K562 (cell line): ENCODE results near the gene EML2. TPM values are rescaled to one million over a fixed set of nuclear protein-coding genes. Genes with fewer than 3 reads are reported as not detected.

ENCODE experiments used
- ATAC-seq: fragments of 200-7000 bp; cut with Tn5 transposase; 3 replicates; pipeline ENCODE4 v1.9.1; 2020; ENCODE audit warnings: moderate library complexity
- BruUV-seq: library from RNA; stranded (reverse); fragments of 400-500 nt; replicated peaks from 2 replicates; lab custom pipeline; 2021; lab: Mats Ljungman, UMichigan
- CTCF ChIA-PET: fragments of 300-600 bp; formaldehyde crosslinking; extraction: SDS; loops from one replicate; lab custom pipeline; 2021; ENCODE audit warnings: low intra/inter-chr PET ratio; lab: Yijun Ruan, JAX
- POLR2A ChIA-PET: fragments of 300-600, 350-650 bp; sonication (Branson Sonifier 250); formaldehyde crosslinking; extraction: SDS; loops from one replicate; lab custom pipeline; 2021; ENCODE audit warnings: antibody characterized with exemption, inconsistent platforms; lab: Yijun Ruan, JAX
- DNase-seq, 4 experiments: peaks; one replicate each; pipeline versions ENCODE4 v3.0.0 to v3.0.0-alpha.2; 2011 to 2018; ENCODE audit warnings: low spot score in 3 of 4, mixed read lengths in 3 of 4; ENCODE audit errors: extremely low read depth in 1 of 4
- FAIRE-seq: peaks from 2 replicates; lab custom pipeline; 2011; peaks lifted over from hg19 to GRCh38; lab: Jason Lieb, UNC
- H2AFZ ChIP-seq: 2 replicates; pipeline ENCODE4 v1.6.0; 2011; ENCODE audit warnings: low read depth, low read length, control low read depth, inconsistent platforms
- H3K27ac ChIP-seq: fragments of 200-600 bp; 3 replicates; pipeline ENCODE4 v1.8.0; 2011; ENCODE audit warnings: low read depth, mild to moderate bottlenecking, control low read depth, inconsistent platforms, low read length, moderate library complexity, mixed read lengths; ENCODE audit errors: extremely low read depth
- H3K27me3 ChIP-seq, 2 experiments: fragments of 300-600 bp in 1 of 2; 2 replicates in 1 of 2; 3 replicates in 1 of 2; pipeline versions ENCODE4 v1.6.0 to v1.8.0; 2011; ENCODE audit warnings: inconsistent platforms in 2 of 2, low read length in 2 of 2, mild to moderate bottlenecking in 1 of 2, mixed read lengths in 1 of 2, moderate library complexity in 1 of 2; ENCODE audit not compliant: control insufficient read depth in 2 of 2, insufficient read depth in 2 of 2
- H3K36me3 ChIP-seq: fragments of 300-600 bp; 3 replicates; pipeline ENCODE4 v1.8.0; 2011; ENCODE audit warnings: mild to moderate bottlenecking, low read length, inconsistent platforms; ENCODE audit not compliant: control insufficient read depth, insufficient read depth
- H3K4me1 ChIP-seq, 2 experiments: fragments of 200-600 bp in 1 of 2; replicated peaks in 1 of 2; 2 replicates in 1 of 2; 3 replicates in 1 of 2; pipeline versions ENCODE4 v1.5.1 to v1.8.0; 2011; ENCODE audit warnings: inconsistent platforms in 2 of 2, low read length in 2 of 2, mild to moderate bottlenecking in 1 of 2, mixed read lengths in 1 of 2, moderate library complexity in 1 of 2; ENCODE audit not compliant: control insufficient read depth in 2 of 2, insufficient read depth in 2 of 2
- H3K4me2 ChIP-seq: 2 replicates; pipeline ENCODE4 v1.6.1; 2011; ENCODE audit warnings: low read length, control low read depth, inconsistent platforms, mixed read lengths; ENCODE audit not compliant: insufficient read depth
- H3K4me3 ChIP-seq: fragments of 200-600 bp; sonication (generic), shearing (Covaris generic); 2 replicates; pipeline ENCODE4 v1.5.1; 2016; ENCODE audit warnings: control low read depth, inconsistent platforms
- H3K79me2 ChIP-seq: fragments of 200-600 bp; 3 replicates; pipeline ENCODE4 v1.8.0; 2011; ENCODE audit warnings: low read length, inconsistent platforms; ENCODE audit not compliant: control insufficient read depth, insufficient read depth
- H3K9ac ChIP-seq, 2 experiments: 2 replicates each; pipeline versions ENCODE4 v1.6.0 to v1.6.1; 2011; ENCODE audit warnings: low read depth in 2 of 2, low read length in 2 of 2, control low read depth in 1 of 2, inconsistent platforms in 1 of 2, mild to moderate bottlenecking in 1 of 2, mixed read lengths in 1 of 2; ENCODE audit not compliant: insufficient read depth in 1 of 2
- H3K9me1 ChIP-seq: one replicate; pipeline ENCODE4 v1.6.0; 2011; ENCODE audit warnings: inconsistent platforms, mild to moderate bottlenecking, low read length, moderate library complexity; ENCODE audit not compliant: control insufficient read depth, insufficient read depth
- H3K9me3 ChIP-seq: replicated peaks from 2 replicates; pipeline ENCODE4 v1.5.1; 2011; ENCODE audit warnings: low read depth, low read length, inconsistent platforms; ENCODE audit not compliant: control insufficient read depth, insufficient read depth
- H4K20me1 ChIP-seq: replicated peaks from 2 replicates; pipeline ENCODE4 v1.6.1; 2011; ENCODE audit warnings: low read length, inconsistent platforms, mixed read lengths; ENCODE audit not compliant: control insufficient read depth, insufficient read depth
- CBX2 ChIP-seq: fragments of 200-600 bp; sonication (generic); IDR thresholded peaks from one replicate; pipeline ENCODE4 v1.6.1; 2012; ENCODE audit warnings: mild to moderate bottlenecking, low read length, inconsistent platforms; ENCODE audit not compliant: insufficient read depth, poor library complexity, severe bottlenecking
- DIDO1 ChIP-seq: fragments of 450-650 bp; IDR thresholded peaks from 2 replicates; pipeline ENCODE4 v1.6.1; 2016; ENCODE audit warnings: low read depth, missing biosample characterization, missing genetic modification characterization
- EWSR1 ChIP-seq: fragments of 450-650 bp; IDR thresholded peaks from 2 replicates; pipeline ENCODE4 v1.6.1; 2018; ENCODE audit warnings: borderline replicate concordance, mild to moderate bottlenecking, low read depth, moderate library complexity; ENCODE audit not compliant: partially characterized antibody
- MAFK ChIP-seq: IDR thresholded peaks from 2 replicates; pipeline ENCODE4 v1.6.1; 2011; ENCODE audit warnings: low read length, improper control_type of control experiment
- POLR3G ChIP-seq: IDR thresholded peaks from 2 replicates; pipeline ENCODE4 v1.6.1; 2011; ENCODE audit not compliant: insufficient read length, insufficient replicate concordance; ENCODE audit errors: extremely low read depth
- SNIP1 ChIP-seq: fragments of 450-650 bp; IDR thresholded peaks from 2 replicates; pipeline ENCODE4 v1.7.1; 2017; ENCODE audit warnings: low read depth, mild to moderate bottlenecking
- ZFX ChIP-seq: sonication (generic); formaldehyde crosslinking; IDR thresholded peaks from 2 replicates; pipeline ENCODE4 v1.8.0; 2022; ENCODE audit warnings: mild to moderate bottlenecking, missing genetic modification reagents, moderate library complexity
- ZZZ3 ChIP-seq: fragments of 450-650 bp; IDR thresholded peaks from 2 replicates; pipeline ENCODE4 v1.6.1; 2016; ENCODE audit warnings: antibody characterized with exemption, mild to moderate bottlenecking, moderate library complexity
- WGBS: fragments of 100-300 bp; shearing (Covaris generic); methylation state at CpG from one replicate; pipeline ENCODE4 v1.1.6; 2016; ENCODE audit warnings: low coverage, mixed read lengths; ENCODE audit not compliant: insufficient coverage; ENCODE audit errors: missing lambda C conversion rate; 5-methylcytosine and 5-hydroxymethylcytosine counted together
- in situ Hi-C: fragments of 300-500 bp; cut with MboI; formaldehyde crosslinking; loops from 4 replicates; pipeline ENCODE4 v1.15.0; 2018; ENCODE audit warnings: inconsistent platforms, mixed read lengths
- intact Hi-C: fragments of 100-400 bp; cut with micrococcal nuclease; formaldehyde crosslinking; loops from 2 replicates; pipeline ENCODE4 v1.14.2; 2022
- polyA plus RNA-seq, 8 experiments: library from polyadenylated mRNA; depleted of rRNA in 4 of 8; stranded (reverse) in 5 of 8; unstranded in 3 of 8; fragments of >200 nt; fragmentation: Nextera tagmentation in 2 of 8; fragmentation: Illumina TruSeq in 1 of 8; extraction: Ambion mirVana in 2 of 8; extraction: Trizol in 1 of 8; gene quantifications; 2 replicates each; pipeline versions ENCODE4 v1.2.1 to v1.2.3, GENCODE V29; 2011 to 2014; ENCODE audit warnings: inconsistent platforms in 1 of 8, missing spikeins in 1 of 8
- total RNA-seq, 7 experiments: library from RNA; depleted of rRNA in 6 of 7; stranded (reverse); fragments of >200 nt in 6 of 7; fragmentation: Illumina TruSeq in 2 of 7; extraction: Trizol in 2 of 7; gene quantifications; 2 replicates each; pipeline versions ENCODE4 v1.2.1 to v1.2.3, GENCODE V29; 2011 to 2021; ENCODE audit warnings: low replicate concordance in 1 of 7
- TF ChIP-seq, protein P1 (sequence below): sonication (generic); formaldehyde crosslinking; IDR thresholded peaks from 2 replicates; pipeline ENCODE4 v1.8.0; 2022; ENCODE audit warnings: missing genetic modification reagents, mild to moderate bottlenecking, borderline replicate concordance

EML2 gene
- total and polyA plus RNA-seq, 9 of the 15 experiments (the other 6 are each of a cell fraction or from before 2014, with no cell fraction given): 2.6 to 69.6 (median 24.8) TPM

DNA sequence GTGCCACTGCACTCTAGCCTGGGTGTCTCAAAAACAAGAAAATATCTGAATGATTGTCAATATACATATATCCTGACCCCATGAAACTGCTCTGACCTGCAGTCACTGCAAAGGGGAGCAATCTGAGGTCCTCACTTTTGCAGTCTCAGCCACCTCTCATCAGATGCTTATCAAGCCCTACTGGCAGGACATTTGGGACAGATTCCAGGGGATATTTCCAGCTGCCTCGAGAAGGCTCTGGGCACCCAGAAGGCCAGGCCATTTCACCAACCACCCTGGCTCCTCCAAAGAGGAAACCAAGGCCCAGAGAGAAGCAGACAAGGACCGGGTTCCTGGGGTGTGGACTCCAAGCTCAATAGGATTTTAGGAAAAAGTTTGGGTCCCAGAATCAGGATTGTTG, 2.3 kb downstream of the EML2 start:
- Histone ChIP-seq H3K9me1 (no peaks in the 10 kb centered on the region), H3K27ac (no peak overlapping the region), H3K36me3 (peaks cover 7% of the 10 kb centered on the region; the same call in 1 of the 3 replicates), H3K4me3 (no peak overlapping the region), H3K9me3 (no peaks in the 10 kb centered on the region), H3K27me3 (no peaks in the 10 kb centered on the region; a peak in 1 of 5 replicates), H3K79me2 (peaks cover 17% of the 10 kb centered on the region), H4K20me1 (no peaks in the 10 kb centered on the region; the same call in 1 of the 2 replicates), H2AFZ (no peak overlapping the region), H3K9ac (peak overlapping the region in 1 of 2 experiments; percentile 24; a peak in 1 of 4 replicates), H3K4me1 (peaks cover 29 to 60% of the 10 kb centered on the region in 2 experiments), H3K4me2 (no peak overlapping the region)
- no peak for TF ChIP-seq CBX2
- TF ChIP-seq SNIP1: no peak
- no peak for TF ChIP-seq ZZZ3
- TF ChIP-seq, protein P1, sequence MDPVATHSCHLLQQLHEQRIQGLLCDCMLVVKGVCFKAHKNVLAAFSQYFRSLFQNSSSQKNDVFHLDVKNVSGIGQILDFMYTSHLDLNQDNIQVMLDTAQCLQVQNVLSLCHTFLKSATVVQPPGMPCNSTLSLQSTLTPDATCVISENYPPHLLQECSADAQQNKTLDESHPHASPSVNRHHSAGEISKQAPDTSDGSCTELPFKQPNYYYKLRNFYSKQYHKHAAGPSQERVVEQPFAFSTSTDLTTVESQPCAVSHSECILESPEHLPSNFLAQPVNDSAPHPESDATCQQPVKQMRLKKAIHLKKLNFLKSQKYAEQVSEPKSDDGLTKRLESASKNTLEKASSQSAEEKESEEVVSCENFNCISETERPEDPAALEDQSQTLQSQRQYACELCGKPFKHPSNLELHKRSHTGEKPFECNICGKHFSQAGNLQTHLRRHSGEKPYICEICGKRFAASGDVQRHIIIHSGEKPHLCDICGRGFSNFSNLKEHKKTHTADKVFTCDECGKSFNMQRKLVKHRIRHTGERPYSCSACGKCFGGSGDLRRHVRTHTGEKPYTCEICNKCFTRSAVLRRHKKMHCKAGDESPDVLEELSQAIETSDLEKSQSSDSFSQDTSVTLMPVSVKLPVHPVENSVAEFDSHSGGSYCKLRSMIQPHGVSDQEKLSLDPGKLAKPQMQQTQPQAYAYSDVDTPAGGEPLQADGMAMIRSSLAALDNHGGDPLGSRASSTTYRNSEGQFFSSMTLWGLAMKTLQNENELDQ (CRISPR knock-in tag): no peak
- no peak for TF ChIP-seq DIDO1 (tag)
- TF ChIP-seq POLR3G: no peak
- TF ChIP-seq ZFX (CRISPR knock-in tag): no peak
- TF ChIP-seq EWSR1: no peak
- TF ChIP-seq MAFK: no peak
- CTCF ChIA-PET: no interaction called here
- intact Hi-C loops (no loop called here), in situ Hi-C loops (no loop called here)
- BruUV-seq: TSS peak; percentile 38
- 67% methylated on average over 2 of the region's 2 CpGs for WGBS
- POLR2A ChIA-PET: interaction anchor here (0.7 kb wide), 1 partner anchor 8 kb away, joined by 3 read pairs; no protein-coding TSS in a partner anchor
- ATAC-seq: no peak
- no peak for FAIRE-seq
- peak in 1 of 4 experiments; percentile 3 for DNase-seq
